Measurements from ENCODE around the gene C10orf53.

C10orf53 gene

DNA sequence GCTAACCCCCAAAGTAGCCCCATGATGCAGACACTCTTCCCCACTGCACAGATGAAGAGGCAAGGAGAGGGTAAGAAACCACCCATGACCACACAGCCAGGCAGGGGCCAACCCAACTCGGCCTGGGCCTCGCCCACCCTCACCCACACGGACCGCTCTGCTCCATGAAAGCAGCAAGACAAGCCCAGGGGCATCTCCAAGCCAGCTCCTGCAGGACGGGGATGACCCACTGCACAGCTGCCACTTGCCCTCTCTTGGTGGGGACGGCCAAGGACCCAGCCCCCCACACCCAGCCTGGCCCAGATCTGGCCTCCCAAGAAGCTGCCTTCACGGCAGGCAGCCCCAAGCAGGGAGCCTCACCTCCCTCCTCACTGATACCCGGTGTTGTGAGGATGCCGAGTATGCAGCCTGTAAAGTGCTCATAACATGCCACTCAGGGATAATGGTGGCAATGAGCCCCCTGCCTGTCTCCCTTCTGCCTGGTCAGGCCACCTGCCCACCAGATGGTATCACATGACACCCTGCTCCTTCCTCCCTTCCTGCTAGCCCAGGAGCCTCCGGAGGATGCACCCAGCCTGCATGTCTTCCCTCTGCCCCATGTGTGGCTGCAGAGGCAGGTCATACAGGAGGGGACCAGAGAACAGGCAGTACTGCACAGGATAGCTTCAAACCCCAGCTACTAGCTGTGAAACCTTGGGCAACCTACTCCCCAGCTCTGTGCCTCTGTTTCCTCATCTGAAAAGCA is 59.3 kb downstream of the C10orf53 start:
- no peak for DNase-seq

DNA sequence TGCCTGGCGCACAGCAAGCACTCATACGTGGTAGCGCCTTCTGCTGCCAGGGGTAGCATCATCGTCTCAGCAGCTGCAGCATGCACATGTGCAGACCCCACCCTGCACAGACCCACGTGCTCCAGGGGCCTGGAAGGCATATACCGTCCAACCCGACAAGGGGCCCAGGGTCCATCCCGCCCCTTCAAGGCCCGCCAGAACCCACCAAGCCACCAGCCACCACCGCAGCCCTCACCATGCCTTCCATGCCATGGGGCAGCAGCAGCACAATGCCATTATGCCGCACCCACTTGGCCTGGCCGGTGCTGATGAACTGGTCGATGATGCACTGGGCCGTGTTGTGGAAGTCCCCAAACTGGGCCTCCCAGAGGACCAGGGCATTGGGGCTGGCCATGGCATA is 60.0 kb downstream of the C10orf53 start:
- no peak for DNase-seq

DNA sequence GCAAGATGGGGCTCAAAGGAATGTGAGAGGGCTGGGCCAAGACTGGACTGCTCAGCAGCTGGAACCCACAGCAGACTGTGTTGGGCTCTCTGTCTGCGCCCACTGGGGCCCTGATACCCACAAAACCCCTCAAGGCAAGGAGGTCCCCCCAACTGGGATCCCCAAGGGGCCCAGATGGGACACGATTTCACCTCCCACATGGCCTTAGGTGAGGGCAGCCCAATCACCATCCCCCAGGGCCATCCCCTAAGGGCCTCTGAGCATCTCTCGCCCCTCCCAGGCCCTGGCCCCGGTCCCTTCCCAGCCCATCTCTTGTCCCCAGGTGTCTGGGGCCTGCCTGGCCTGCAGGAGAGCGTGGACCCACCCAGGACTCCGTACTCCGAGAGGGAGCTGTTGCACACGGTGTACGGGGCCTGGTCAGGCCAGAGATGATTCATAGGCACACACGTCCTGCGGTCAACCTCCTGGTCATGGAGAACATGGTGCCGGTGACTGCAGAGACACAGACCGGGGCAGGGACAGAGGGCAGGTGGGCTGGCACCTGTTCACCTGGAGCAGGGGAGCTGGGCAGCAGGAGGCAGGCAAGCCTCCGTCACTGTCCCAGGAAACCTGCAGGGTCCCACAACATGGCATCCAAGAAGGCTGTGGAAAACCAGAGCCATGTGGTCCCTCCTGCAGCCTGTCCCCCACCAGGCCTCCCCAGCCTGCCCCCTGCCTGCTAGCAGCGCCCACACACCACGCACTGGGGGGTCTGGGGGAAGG is 61.1 kb downstream of the C10orf53 start:
- DNase-seq, result no peak

DNA sequence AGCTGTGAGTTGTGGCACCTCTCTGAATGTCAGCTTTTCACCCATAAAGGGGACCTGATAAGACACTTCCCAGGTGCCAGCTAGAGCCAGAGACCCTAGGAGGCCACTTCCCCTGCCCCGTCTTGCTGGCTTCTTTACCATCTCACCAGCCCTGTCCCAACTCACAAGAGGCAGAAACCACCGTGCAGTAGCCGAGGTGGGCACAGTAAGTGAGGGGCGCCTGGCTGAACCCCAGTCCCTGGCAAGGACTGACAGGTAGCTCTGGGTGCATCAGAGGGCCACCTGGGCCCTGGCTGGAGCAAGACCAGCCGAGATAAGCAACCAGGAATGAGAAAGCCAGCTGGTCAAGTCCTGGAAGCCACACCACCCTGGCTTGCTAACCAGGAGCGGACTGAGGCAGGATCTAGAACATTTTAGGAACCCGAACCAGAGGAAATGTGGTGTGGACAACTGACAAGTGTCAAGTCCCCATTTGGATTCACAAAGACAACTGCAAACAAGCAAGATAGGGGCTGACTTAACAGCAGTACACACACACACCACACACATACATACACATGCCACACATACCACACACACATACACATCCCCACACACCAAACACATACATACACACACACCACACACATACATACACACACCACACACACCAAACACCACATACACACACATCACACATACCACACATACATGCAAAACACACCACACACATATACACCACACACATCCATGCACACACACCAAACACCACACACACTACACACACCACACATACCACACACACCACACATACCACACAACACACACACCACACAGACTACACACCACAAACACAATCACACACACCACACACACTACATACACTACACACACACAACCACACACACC is 61.9 kb downstream of the C10orf53 start:
- no peak for DNase-seq

DNA sequence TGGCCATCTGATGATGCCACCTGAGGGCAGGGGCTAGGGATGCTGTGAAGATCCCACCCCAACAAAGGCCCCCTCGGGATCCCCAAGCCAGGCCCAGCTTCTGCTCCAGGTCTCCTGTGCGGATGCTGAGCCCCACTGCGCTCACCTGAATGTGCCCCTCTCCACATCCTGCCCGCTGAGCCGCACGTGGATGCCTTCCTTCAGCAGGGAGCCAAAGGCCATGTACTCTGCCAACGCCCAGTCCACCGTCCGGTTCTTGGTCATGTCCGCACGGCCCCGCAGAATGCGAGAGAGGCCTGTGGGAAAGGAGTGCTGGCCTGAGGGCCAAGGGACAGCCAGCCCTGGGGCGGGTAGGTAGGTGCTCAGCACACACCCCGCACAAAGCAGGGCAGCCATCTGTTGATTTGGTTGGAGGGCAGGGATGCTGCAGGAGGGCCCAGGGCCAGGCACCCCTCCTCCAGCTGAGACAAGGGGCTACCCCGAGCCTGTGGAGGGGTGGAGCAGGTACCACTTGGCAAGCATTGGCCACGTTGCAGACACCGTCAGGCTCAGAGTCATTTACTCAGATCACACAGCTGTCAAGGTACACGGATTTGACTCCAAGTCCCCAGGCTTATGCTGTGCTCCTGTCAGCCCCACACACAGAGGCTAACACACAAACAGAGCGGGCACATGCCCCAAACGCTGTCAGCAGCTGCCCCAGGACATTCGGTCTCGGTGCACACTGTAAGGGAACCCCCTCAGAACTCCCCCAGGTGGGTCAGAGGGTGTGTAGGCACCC is 63.4 kb downstream of the C10orf53 start:
- DNase-seq, result no peak

DNA sequence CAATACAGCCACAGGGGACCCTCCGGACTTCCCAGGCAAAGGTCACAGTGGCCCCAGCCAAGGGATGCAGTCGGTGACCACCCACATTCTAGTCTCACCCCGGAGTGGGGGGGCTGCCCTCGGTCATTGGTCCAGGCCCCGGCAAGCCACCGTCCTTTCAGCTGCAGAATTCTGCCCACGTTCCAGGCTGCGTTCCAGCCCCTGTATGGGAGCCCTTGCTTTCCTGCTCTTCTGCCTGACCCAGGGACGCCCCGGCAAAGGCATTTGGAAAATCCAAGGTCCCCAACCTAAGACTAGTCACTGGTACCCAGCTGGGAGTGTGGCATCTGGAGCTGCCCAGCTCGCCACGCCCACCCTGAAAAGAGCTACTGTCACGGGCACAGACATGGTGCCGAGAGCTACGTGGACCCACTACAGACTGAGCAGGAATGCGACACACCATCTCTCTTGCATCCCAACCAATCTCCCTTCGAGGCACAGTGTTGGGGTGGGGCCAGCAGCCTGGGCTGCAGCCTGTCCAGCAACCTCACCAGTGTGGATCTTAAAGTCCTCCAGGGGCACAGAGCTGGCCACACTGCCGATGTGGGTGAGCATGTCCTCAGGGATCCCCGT is 64.1 kb downstream of the C10orf53 start:
- no peak for DNase-seq

DNA sequence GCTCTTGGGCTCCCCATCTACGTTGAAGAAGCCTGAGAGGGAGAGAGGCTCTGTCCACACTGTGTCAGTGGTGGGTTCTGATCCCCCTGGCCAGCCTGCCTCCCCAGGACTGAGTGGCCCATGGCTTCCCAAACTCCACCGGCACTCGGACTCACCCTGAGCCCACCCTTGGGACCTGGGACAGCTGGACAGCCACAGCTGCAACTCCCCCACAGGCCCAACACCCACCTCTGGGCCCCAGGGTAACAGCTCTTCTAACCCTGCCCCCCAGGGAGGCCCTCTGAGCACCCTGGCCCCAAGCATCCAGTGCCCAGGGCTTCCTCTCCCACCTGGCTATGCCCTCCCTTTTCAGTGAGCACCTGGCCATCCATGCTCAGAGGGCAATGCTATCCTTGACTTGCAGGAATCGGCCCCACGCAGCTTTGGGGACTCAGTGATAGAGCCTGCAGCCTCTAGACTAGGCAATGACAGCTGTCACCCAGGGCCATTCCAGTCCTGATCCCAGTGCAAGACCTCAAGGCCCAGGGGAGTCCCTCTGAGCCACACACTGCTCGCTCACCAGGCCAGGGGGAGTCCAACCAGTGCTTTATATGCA is 64.7 kb downstream of the C10orf53 start:
- no peak for DNase-seq

DNA sequence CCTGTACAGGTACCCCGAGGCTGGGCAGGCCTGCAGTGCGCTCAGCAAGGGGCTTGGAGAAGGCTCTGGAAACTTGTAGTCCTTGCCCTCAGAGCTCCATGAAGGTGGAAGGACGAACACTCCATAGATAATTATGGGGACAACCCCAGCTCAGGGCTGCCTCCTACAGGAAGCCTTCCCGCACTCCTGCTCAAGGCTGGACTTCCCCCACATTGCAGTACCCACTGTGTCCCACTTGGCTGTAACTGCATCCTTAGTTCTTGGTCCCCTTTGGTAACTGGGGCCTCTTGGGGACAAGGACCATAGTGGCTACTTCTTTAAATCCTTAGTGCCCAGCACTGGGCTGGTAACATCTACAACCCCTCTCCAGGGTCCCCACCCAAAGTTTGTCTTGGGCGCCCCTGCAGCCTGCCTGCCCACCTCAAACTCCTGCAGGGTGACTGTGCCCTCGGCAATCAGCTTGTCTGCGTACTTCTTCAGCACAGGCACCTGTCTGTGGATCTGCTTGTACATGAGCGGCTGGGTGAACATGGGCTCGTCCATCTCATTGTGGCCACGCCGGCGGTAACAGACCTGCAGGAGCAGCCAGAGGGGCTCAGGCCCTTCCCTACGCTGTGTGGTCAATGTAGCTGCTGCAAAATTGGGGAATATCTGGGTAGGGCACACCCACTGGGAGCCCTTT is 65.6 kb downstream of the C10orf53 start:
- DNase-seq, result no peak

DNA sequence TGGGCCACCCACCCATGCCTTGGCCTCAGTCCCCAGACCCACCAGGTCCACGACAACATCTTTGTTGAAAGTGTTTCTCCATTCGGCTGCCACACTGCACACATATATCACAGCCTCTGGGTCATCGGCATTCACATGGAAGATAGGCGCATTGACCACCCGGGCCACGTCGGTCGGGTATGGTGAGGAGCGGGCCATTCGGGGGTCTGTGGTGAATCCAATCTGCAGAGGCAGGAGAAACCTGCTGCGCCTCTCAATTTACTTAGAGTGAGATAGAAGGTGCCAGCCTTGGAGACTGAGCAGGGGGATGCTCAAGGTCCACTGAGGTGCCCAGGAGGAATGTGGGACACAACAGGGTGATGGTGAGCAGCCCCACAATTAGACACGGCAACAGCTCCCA is 66.3 kb downstream of the C10orf53 start:
- DNase-seq, result no peak

DNA sequence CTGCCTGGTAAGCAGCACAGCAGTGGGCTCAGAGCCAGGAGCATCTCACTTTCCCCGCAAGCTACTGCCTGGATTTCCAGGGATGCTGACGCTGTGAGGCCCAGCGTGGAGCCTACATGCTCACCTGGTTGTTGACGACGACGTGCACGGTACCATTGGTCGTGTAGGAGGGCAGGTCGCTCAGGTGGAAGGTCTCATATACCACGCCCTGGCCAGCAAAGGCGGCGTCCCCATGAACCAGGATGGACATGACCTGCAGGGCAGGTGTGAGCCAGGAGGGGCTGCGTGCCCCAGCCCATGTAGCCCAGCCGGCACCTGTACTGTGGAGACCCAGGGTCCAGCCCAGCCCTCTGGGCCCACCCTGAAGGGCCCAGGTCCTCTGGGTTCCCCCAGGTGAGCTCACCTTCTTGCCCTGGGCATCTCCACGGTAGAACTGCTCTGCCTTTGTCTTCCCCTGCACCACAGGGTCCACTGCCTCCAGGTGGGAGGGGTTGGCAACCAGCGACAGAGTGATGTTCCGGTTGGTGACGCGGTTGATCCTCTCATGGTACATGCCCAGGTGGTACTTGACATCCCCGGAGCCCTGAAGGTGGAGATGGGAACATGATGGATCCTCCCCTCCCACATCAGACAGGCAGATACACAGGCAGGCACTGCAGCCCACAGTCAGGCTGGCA is 67.3 kb downstream of the C10orf53 start:
- DNase-seq, result no peak

Data from NCI-H1436 treated with DMSO at 0.1 percent for 48 hours (cell line).